Parathyroid adenoma (tissue), 2 donors: ENCODE data around the gene MTFR1L.
A peak's percentile ranks its signal among the peaks of the same experiment; 100 is the strongest.

Source experiments
- H2AFZ ChIP-seq: fragments of 300-600 bp; sonication (generic); one replicate; pipeline ENCODE4 v1.7.0; 2017; ENCODE audit warnings: antibody characterized with exemption, mild to moderate bottlenecking
- H3K27ac ChIP-seq: fragments of 300-600 bp; sonication (generic); one replicate; pipeline ENCODE4 v1.7.0; 2017
- H3K27me3 ChIP-seq: fragments of 300-600 bp; sonication (generic); one replicate; pipeline ENCODE4 v1.7.0; 2017; ENCODE audit warnings: low read length; ENCODE audit not compliant: control insufficient read depth, insufficient read depth
- H3K36me3 ChIP-seq: fragments of 300-600 bp; sonication (generic); one replicate; pipeline ENCODE4 v1.7.0; 2017; ENCODE audit warnings: low read length; ENCODE audit not compliant: control insufficient read depth, insufficient read depth
- H3K4me1 ChIP-seq: fragments of 300-600 bp; sonication (generic); one replicate; pipeline ENCODE4 v1.7.0; 2017; ENCODE audit warnings: control low read depth
- H3K4me2 ChIP-seq: fragments of 300-600 bp; sonication (generic); one replicate; pipeline ENCODE4 v1.7.0; 2017; ENCODE audit warnings: low read length
- H3K4me3 ChIP-seq: fragments of 300-600 bp; sonication (generic); one replicate; pipeline ENCODE4 v1.7.0; 2017; ENCODE audit warnings: low read depth, low read length
- H3K79me2 ChIP-seq: fragments of 300-600 bp; sonication (generic); one replicate; pipeline ENCODE4 v1.7.0; 2017; ENCODE audit warnings: control low read depth
- H3K9ac ChIP-seq: fragments of 300-600 bp; sonication (generic); one replicate; pipeline ENCODE4 v1.7.0; 2017; ENCODE audit warnings: mild to moderate bottlenecking
- H3K9me3 ChIP-seq: fragments of 300-600 bp; sonication (generic); one replicate; pipeline ENCODE4 v1.7.0; 2017; ENCODE audit warnings: low read length; ENCODE audit not compliant: control insufficient read depth
- TF ChIP-seq, protein P1 (sequence below): fragments of 300-600 bp; sonication (generic); IDR thresholded peaks from one replicate; pipeline ENCODE4 v1.7.0; 2017; ENCODE audit warnings: antibody characterized with exemption, mild to moderate bottlenecking
- donor health status: primary hyperparathyroidism.

MTFR1L gene

DNA sequence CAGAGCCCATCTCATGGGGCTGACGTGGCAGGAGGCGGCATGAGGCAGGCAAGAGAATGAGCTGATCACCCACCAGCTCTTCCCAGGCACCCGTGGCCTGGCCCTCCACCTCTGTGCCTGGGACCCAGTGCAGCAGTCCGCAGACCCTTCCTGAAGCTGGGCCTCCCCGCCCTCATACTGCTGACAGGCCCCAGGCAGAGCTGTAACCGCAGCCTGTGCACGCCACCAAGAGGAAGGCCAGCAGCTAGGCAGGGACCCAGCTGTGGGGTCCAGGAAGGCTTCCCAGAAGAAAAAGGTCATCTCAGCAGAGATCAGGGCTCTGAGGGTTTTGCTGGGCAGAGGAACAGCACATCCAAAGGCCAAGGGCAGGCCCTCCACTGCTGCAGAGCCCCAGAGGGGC lies 9.8 kb upstream of the MTFR1L start:
- H3K4me1 ChIP-seq = no peaks in the 10 kb centered on the region
- no peaks in the 10 kb centered on the region for H3K9me3 ChIP-seq
- H3K27ac ChIP-seq = no peak overlapping the region
- no peak overlapping the region for H3K4me2 ChIP-seq
- H3K79me2 ChIP-seq = no peaks in the 10 kb centered on the region
- TF ChIP-seq, protein P1, sequence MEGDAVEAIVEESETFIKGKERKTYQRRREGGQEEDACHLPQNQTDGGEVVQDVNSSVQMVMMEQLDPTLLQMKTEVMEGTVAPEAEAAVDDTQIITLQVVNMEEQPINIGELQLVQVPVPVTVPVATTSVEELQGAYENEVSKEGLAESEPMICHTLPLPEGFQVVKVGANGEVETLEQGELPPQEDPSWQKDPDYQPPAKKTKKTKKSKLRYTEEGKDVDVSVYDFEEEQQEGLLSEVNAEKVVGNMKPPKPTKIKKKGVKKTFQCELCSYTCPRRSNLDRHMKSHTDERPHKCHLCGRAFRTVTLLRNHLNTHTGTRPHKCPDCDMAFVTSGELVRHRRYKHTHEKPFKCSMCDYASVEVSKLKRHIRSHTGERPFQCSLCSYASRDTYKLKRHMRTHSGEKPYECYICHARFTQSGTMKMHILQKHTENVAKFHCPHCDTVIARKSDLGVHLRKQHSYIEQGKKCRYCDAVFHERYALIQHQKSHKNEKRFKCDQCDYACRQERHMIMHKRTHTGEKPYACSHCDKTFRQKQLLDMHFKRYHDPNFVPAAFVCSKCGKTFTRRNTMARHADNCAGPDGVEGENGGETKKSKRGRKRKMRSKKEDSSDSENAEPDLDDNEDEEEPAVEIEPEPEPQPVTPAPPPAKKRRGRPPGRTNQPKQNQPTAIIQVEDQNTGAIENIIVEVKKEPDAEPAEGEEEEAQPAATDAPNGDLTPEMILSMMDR = no peak
- no peak overlapping the region for H2AFZ ChIP-seq
- no peaks in the 10 kb centered on the region for H3K36me3 ChIP-seq
- H3K9ac ChIP-seq = no peak overlapping the region
- no peak overlapping the region for H3K4me3 ChIP-seq
- H3K27me3 ChIP-seq = no peaks in the 10 kb centered on the region

DNA sequence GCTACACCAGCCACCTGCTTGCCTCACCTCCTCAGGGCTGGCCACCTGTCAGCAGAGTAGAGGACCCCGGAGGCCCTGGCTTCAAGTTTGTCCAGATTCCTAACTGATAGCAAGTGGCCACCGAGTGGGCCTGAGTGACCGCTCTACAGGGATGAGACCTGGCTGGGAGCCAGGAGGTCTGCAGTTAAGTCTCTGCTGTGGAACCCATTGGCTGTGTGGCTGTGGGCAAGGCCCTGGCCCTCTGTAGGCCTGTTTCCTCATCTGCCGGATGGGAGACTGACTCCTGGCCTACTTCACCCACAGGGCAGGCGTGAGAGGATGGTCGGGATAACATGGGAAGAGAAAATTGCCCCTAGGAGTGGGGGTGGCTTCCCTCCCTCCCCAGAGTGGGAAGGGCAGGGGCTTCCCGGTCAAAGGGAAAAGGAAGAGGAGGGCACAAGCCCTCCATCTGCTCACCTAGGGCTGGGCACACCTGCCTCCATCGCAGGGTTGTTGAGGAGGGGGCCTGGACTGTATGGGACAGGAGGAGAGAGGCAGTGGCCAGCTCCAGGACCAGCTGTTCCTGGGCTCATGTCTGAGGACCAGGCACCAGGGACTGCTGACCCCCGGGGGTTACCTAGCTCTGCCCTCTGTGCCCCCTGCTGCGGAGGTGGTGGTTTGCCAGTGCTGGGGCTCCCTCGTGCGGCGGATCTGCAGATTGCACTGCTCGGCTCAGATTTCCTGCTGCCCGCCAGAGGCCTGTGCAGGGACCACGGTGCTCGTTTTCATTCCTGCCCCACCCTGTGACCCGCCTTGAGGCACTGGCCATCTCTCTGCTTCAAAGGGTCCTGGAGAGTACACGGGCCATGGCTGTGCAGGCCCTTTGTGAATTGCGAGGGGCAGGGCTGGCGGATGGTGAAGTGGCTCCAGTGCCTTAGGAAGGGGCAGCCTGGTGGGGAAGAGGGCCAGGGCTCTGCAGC lies 9.1 kb upstream of the MTFR1L start:
- Histone ChIP-seq H3K9me3 (no peaks in the 10 kb centered on the region), H3K4me2 (no peak overlapping the region), H3K36me3 (no peaks in the 10 kb centered on the region), H3K27me3 (no peaks in the 10 kb centered on the region), H3K79me2 (no peaks in the 10 kb centered on the region), H3K9ac (no peak overlapping the region), H3K27ac (no peak overlapping the region), H3K4me3 (no peak overlapping the region), H2AFZ (no peak overlapping the region), H3K4me1 (no peaks in the 10 kb centered on the region)
- TF ChIP-seq, protein P1 = peak; percentile 77

DNA sequence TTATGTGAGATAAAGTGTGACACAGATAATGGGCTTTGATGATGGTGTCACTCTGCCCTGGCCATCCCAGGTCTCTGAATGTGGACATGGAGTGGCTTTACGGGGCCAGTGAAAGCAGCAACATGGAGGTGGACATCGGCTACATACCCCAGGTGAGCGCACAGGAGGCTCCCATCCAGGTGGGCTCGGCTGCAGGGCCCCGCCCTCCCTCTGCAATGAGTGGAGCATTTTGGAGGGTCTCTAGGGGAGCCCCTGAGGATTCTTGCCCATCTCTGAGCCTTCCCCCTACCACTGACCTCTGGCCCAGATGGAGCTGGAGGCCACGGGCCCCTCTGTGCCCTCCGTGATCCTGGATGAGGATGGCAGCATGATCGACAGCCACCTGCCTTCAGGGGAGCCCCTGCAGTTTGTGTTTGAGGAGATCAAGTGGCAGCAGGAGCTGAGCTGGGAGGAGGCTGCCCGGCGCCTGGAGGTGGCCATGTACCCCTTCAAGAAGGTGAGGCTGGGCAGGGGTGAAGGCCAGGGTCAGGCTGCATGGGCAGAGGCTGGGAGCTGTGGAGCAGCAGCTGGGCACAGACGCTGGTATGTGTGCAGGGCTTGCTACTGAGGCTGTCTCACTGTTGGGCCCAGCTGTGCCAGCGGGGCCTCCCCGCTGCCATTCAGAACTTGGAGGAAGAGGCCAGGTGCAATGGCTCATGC lies 8.2 kb upstream of the MTFR1L start:
- H2AFZ ChIP-seq = no peak overlapping the region
- no peak overlapping the region for H3K9ac ChIP-seq
- TF ChIP-seq, protein P1 = no peak
- no peak overlapping the region for H3K27ac ChIP-seq
- no peaks in the 10 kb centered on the region for H3K27me3 ChIP-seq
- no peak overlapping the region for H3K4me3 ChIP-seq
- no peaks in the 10 kb centered on the region for H3K36me3 ChIP-seq
- H3K9me3 ChIP-seq = no peaks in the 10 kb centered on the region
- no peak overlapping the region for H3K4me2 ChIP-seq
- no peaks in the 10 kb centered on the region for H3K79me2 ChIP-seq
- no peaks in the 10 kb centered on the region for H3K4me1 ChIP-seq

DNA sequence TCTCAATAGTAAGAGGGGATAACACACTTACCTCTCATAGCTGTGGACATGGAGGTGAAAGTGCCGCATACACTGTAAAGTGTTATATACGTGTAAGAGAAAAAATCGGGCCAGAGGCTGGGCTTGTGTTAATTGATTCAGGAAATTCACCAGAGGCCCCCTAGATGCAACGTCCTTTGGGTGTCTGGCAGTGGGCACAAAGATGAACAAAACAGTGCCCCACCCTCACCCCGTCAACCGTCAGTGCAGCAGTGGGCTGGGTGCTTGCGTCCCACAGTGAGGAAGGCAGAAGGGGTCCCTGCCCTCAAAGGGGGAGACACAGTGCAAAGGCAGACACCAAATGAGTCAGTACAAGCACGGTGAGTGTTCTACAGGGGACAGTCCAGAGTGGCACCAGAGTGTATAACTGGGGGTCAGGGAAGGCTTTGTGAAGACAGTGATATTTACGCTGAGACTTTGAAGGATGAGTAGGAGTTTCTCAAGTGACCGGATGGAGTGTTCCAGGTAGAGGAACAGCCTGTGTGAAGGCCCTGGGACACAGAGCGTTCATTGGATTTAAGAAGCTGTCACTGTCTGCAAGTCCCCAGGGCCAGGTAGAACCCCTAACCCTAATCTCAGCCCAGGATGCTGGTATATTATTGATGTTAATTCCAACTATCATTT lies 6.6 kb upstream of the MTFR1L start:
- H3K9me3 ChIP-seq = no peaks in the 10 kb centered on the region
- H3K79me2 ChIP-seq = no peaks in the 10 kb centered on the region
- TF ChIP-seq, protein P1 = no peak
- no peak overlapping the region for H2AFZ ChIP-seq
- no peak overlapping the region for H3K4me2 ChIP-seq
- H3K27me3 ChIP-seq = no peaks in the 10 kb centered on the region
- H3K4me1 ChIP-seq = no peaks in the 10 kb centered on the region
- no peaks in the 10 kb centered on the region for H3K36me3 ChIP-seq
- H3K27ac ChIP-seq = no peak overlapping the region
- H3K9ac ChIP-seq = no peak overlapping the region
- H3K4me3 ChIP-seq = no peak overlapping the region
